GM19455 (cell line): ENCODE measurements around the gene KCNJ12.
"Not testable (repeated sequence)": the region's sequence is repeated elsewhere in the genome, so short reads cannot be mapped to it uniquely, and the experiment has no call there.

Experiments used
- ATAC-seq: cut with Tn5 transposase; IDR thresholded peaks from one replicate; pipeline ENCODE4 v1.9.1; 2021; ENCODE audit not compliant: unreplicated experiment

The KCNJ12 gene

GRCh38 chr17:21382560-21383495, 6.7 kb downstream of the KCNJ12 start:
- ATAC-seq: no peak

GRCh38 chr17:21385281-21385845, 9.2 kb downstream of the KCNJ12 start:
- no peak for ATAC-seq

- no peak for ATAC-seq
Observed at GRCh38 chr17:21387616-21388015, 11.5 kb downstream of the KCNJ12 start.

- no peak for ATAC-seq
Observed at GRCh38 chr17:21388066-21388465, 11.9 kb downstream of the KCNJ12 start.

GRCh38 chr17:21388944-21389343, 12.8 kb downstream of the KCNJ12 start:
- ATAC-seq: no peak

- ATAC-seq: no peak
Observed at GRCh38 chr17:21389394-21389793, 13.2 kb downstream of the KCNJ12 start.

GRCh38 chr17:21390294-21390693, 14.1 kb downstream of the KCNJ12 start:
- ATAC-seq: no peak

- ATAC-seq: no peak
Observed at GRCh38 chr17:21392266-21392665, 16.1 kb downstream of the KCNJ12 start.

- no peak for ATAC-seq
Observed at GRCh38 chr17:21394265-21394664, 18.1 kb downstream of the KCNJ12 start.

GRCh38 chr17:21395764-21396163, 19.6 kb downstream of the KCNJ12 start:
- ATAC-seq: no peak

GRCh38 chr17:21396237-21396636, 20.1 kb downstream of the KCNJ12 start:
- ATAC-seq: no peak

- ATAC-seq: no peak
Observed at GRCh38 chr17:21397341-21398190, 21.4 kb downstream of the KCNJ12 start.

GRCh38 chr17:21399474-21400186, 23.5 kb downstream of the KCNJ12 start:
- no peak for ATAC-seq

- not testable (repeated sequence) for ATAC-seq
Observed at GRCh38 chr17:21400187-21400569, 24.0 kb downstream of the KCNJ12 start.

GRCh38 chr17:21400816-21401593, 24.8 kb downstream of the KCNJ12 start:
- ATAC-seq: no peak

GRCh38 chr17:21402166-21402571, 26.0 kb downstream of the KCNJ12 start:
- not testable (repeated sequence) for ATAC-seq

GRCh38 chr17:21402926-21403325, 26.8 kb downstream of the KCNJ12 start:
- ATAC-seq: not testable (repeated sequence)

GRCh38 chr17:21404106-21404505, 27.9 kb downstream of the KCNJ12 start:
- ATAC-seq: not testable (repeated sequence)

- ATAC-seq: not testable (repeated sequence)
Observed at GRCh38 chr17:21404539-21404938, 28.4 kb downstream of the KCNJ12 start.
